ENCODE results near the gene HLA-DQA1.

Gene HLA-DQA1

GRCh38 chr6:32692019-32692418 is 54.8 kb downstream of the HLA-DQA1 start:
- in situ Hi-C loops (cut with MboI; ENCODE audit: low sequenced_read_pairs) = no loop called here

All from HL-60/S4 (cell line).